Hepatocyte (in vitro differentiated cells): ENCODE data around the gene GGT6. TPM values are rescaled to one million over a fixed set of nuclear protein-coding genes. Genes with fewer than 3 reads are reported as not detected.

Source experiments
- DNase-seq: peaks from one replicate; pipeline ENCODE4 v3.0.0-alpha.2; 2016; ENCODE audit warnings: low spot score
- H2AFZ ChIP-seq: fragments of 200-600 bp; sonication (generic); 2 replicates; pipeline ENCODE4 v1.6.0; 2016; ENCODE audit warnings: antibody characterized with exemption, mild to moderate bottlenecking
- H3K27ac ChIP-seq: fragments of 200-600 bp; sonication (generic); 2 replicates; pipeline ENCODE4 v1.5.1; 2016; ENCODE audit warnings: mild to moderate bottlenecking
- H3K27me3 ChIP-seq: fragments of 200-600 bp; sonication (generic); 2 replicates; pipeline ENCODE4 v1.6.1; 2016
- H3K36me3 ChIP-seq: fragments of 200-600 bp; sonication (generic); replicated peaks from 2 replicates; pipeline ENCODE4 v1.5.1; 2016; ENCODE audit warnings: low read depth; ENCODE audit not compliant: insufficient read depth
- H3K4me1 ChIP-seq: fragments of 200-600 bp; sonication (generic); 2 replicates; pipeline ENCODE4 v1.5.1; 2016; ENCODE audit warnings: mild to moderate bottlenecking, moderate library complexity; ENCODE audit not compliant: insufficient read depth
- H3K4me2 ChIP-seq: fragments of 200-600 bp; sonication (generic); 2 replicates; pipeline ENCODE4 v1.6.0; 2016
- H3K4me3 ChIP-seq: fragments of 200-600 bp; sonication (generic); 2 replicates; pipeline ENCODE4 v1.5.1; 2016; ENCODE audit warnings: mild to moderate bottlenecking
- H3K79me2 ChIP-seq: fragments of 200-600 bp; sonication (generic); 2 replicates; pipeline ENCODE4 v1.6.0; 2017; ENCODE audit warnings: mild to moderate bottlenecking
- H3K9me2 ChIP-seq: fragments of 200-600 bp; sonication (generic); replicated peaks from 2 replicates; pipeline ENCODE4 v1.6.0; 2017; ENCODE audit warnings: mild to moderate bottlenecking; ENCODE audit not compliant: insufficient read depth
- H3K9me3 ChIP-seq: fragments of 200-600 bp; sonication (generic); 2 replicates; pipeline ENCODE4 v1.5.1; 2016; ENCODE audit warnings: low read depth, mild to moderate bottlenecking
- H4K20me1 ChIP-seq: fragments of 200-600 bp; sonication (generic); 2 replicates; pipeline ENCODE4 v1.6.0; 2016; ENCODE audit warnings: mild to moderate bottlenecking; ENCODE audit not compliant: insufficient read depth, poor library complexity, severe bottlenecking
- EZH2 ChIP-seq: fragments of 200-600 bp; sonication (generic); IDR thresholded peaks from 2 replicates; pipeline ENCODE4 v1.6.1; 2016; ENCODE audit warnings: antibody characterized with exemption, mild to moderate bottlenecking, borderline replicate concordance
- EZH2phosphoT487 ChIP-seq: fragments of 200-600 bp; sonication (generic); IDR thresholded peaks from one replicate; pipeline ENCODE4 v1.6.1; 2018; ENCODE audit warnings: antibody characterized with exemption, mild to moderate bottlenecking, low read depth, moderate library complexity; ENCODE audit not compliant: unreplicated experiment, severe bottlenecking
- WGBS: methylation state at CpG from one replicate; pipeline ENCODE4 v1.1.6; 2016; ENCODE audit warnings: low lambda C conversion rate; ENCODE audit errors: missing lambda C conversion rate; 5-methylcytosine and 5-hydroxymethylcytosine counted together
- polyA plus RNA-seq: library from polyadenylated mRNA; unstranded; fragments of >200 nt; fragmentation: Nextera tagmentation; extraction: Ambion mirVana; gene quantifications from 2 replicates; pipeline ENCODE4 v1.2.1, GENCODE V29; 2016
- total RNA-seq: library from RNA; depleted of rRNA; stranded (reverse); fragments of >200 nt; gene quantifications from 2 replicates; pipeline ENCODE4 v1.2.3, GENCODE V29; 2014
- TF ChIP-seq, protein P1 (sequence below): fragments of 200-600 bp; sonication (generic); IDR thresholded peaks from 2 replicates; pipeline ENCODE4 v1.5.1; 2016; ENCODE audit warnings: antibody characterized with exemption, mild to moderate bottlenecking; ENCODE audit not compliant: poor library complexity

GGT6 gene
- total RNA-seq (0.32 TPM in 1 of 2 replicates, not detected in the other), polyA plus RNA-seq (not detected in 2 replicates)

DNA sequence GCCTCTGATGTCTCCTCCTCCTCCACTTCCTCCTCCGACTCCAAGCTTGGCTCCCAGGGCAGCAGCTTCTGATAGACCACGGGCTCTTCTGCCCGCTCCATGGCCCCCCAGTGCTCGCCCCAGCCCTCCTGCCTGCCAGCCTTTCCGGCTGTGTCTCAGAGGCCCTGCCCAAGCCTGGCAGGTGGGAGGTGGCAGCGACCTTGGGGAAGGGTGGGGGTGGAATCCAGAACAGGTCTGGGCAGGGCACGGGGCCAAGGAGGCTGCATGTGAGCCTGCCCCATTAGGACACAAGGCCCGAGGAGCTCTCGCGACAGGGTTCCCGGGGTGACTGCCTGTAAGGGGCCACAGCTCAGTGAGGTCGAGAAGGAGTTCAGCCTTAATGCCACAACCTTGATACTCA lies at the start of gene GGT6:
TSS of gene GGT6 (minus strand) at position 157 of the 400 bp plus-strand sequence. CDS start at position 101, 56 bp downstream.
- Histone ChIP-seq H3K4me3 (no peak within 1 kb of the TSS), H3K4me2 (no peak within 1 kb of the TSS), H3K27ac (no peak within 1 kb of the TSS), H3K36me3 (no peaks in the 10 kb centered on the region), H3K9me3 (no peaks in the 10 kb centered on the region), H3K4me1 (peaks cover 5% of the 10 kb centered on the region), H3K79me2 (peaks cover 4% of the 10 kb centered on the region), H3K27me3 (no peaks in the 10 kb centered on the region), H2AFZ (no peak within 1 kb of the TSS), H3K9me2 (no peaks in the 10 kb centered on the region), H4K20me1 (no peaks in the 10 kb centered on the region)
- WGBS: 88% methylated on average over 10 of the region's 12 CpGs
- no peak for TF ChIP-seq EZH2
- no peak for TF ChIP-seq EZH2phosphoT487
- TF ChIP-seq, protein P1, sequence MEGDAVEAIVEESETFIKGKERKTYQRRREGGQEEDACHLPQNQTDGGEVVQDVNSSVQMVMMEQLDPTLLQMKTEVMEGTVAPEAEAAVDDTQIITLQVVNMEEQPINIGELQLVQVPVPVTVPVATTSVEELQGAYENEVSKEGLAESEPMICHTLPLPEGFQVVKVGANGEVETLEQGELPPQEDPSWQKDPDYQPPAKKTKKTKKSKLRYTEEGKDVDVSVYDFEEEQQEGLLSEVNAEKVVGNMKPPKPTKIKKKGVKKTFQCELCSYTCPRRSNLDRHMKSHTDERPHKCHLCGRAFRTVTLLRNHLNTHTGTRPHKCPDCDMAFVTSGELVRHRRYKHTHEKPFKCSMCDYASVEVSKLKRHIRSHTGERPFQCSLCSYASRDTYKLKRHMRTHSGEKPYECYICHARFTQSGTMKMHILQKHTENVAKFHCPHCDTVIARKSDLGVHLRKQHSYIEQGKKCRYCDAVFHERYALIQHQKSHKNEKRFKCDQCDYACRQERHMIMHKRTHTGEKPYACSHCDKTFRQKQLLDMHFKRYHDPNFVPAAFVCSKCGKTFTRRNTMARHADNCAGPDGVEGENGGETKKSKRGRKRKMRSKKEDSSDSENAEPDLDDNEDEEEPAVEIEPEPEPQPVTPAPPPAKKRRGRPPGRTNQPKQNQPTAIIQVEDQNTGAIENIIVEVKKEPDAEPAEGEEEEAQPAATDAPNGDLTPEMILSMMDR: no peak
- DNase-seq: no peak

DNA sequence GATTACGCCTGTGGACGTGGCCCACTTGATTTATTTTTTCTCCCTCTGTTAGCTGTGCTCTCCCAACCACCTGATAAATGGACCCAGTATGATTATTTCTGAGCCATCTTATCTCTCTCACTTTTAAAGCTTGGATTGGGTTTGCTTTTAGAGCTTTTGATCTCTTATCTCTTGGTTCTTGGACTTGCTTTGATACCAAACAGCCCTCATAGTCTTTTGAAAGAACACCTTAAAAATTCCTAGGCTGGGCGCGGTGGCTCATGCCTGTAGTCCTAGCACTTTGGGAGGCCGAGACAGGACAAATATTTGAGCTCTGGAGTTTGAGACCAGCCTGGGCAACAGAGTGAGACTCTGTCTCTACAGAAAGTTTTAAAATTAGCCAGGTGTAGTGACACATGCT lies 49.8 kb upstream of the GGT6 start:
- Histone ChIP-seq H3K79me2 (peaks cover 27% of the 10 kb centered on the region), H3K36me3 (no peaks in the 10 kb centered on the region), H3K27me3 (no peaks in the 10 kb centered on the region), H3K4me2 (peak overlapping the region; percentile 60), H3K9me3 (no peaks in the 10 kb centered on the region), H3K27ac (peak overlapping the region; percentile 89), H3K9me2 (no peaks in the 10 kb centered on the region), H3K4me1 (peaks cover 53% of the 10 kb centered on the region), H2AFZ (no peak overlapping the region), H4K20me1 (no peaks in the 10 kb centered on the region), H3K4me3 (no peak overlapping the region)
- TF ChIP-seq, protein P1: no peak
- TF ChIP-seq EZH2 (no peak), EZH2phosphoT487 (no peak)
- DNase-seq: no peak
- WGBS: 37% methylated on average over 5 of the region's 5 CpGs

DNA sequence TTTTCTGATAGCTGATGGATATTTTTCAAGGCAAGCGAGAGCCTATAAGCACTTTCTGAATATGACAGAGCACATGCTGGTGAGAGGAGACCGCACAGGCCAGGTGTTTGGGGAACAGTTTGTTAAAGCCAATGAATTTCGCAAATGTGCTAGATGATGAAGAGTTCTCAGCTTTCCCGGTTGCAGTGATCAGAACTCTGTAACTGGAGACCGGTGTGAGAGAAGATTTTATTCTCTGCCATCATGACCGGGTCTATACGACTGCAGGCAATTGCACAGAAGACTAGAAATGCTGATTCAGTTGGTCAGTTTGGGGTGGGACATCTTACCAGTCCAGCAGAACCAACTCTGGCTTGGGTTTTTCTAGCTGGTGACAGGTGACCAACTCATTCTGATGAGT lies 49.4 kb upstream of the GGT6 start:
- Histone ChIP-seq H3K27ac (peak overlapping the region; percentile 89), H3K4me2 (peak overlapping the region; percentile 60), H3K79me2 (peaks cover 27% of the 10 kb centered on the region), H3K36me3 (no peaks in the 10 kb centered on the region), H4K20me1 (no peaks in the 10 kb centered on the region), H3K27me3 (no peaks in the 10 kb centered on the region), H3K4me1 (peaks cover 54% of the 10 kb centered on the region), H2AFZ (no peak overlapping the region), H3K9me2 (no peaks in the 10 kb centered on the region), H3K4me3 (no peak overlapping the region), H3K9me3 (no peaks in the 10 kb centered on the region)
- TF ChIP-seq EZH2phosphoT487: no peak
- no peak for DNase-seq
- 48% methylated on average over 7 of the region's 7 CpGs for WGBS

DNA sequence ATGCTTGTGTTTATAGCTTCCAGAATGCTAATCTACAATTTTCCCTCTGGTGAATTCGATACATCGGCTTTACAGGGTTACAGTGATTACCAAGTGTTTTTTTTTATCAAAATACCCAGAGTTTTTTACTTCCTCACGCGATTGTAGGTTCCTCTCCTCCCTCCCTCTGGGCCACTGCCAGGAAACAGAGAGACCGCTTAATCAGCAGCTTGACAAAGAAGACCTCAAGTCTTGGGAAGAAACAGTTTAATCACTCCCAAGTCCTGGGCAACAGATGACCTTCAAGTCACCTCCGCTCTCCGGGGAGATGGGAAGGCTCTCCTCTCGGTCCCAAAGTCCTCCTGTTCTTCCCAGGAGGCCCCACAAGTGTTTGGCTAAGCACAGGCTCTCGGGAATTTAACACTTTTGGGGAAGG lies 47.4 kb upstream of the GGT6 start:
- Histone ChIP-seq H3K4me1 (peaks cover 63% of the 10 kb centered on the region), H3K27me3 (no peaks in the 10 kb centered on the region)
- DNase-seq: peak; percentile 83

More for the DNA sequence above, 47.4 kb upstream of the GGT6 start:
- H3K27ac ChIP-seq: peak overlapping the region; percentile 89
- no peaks in the 10 kb centered on the region for H4K20me1 ChIP-seq
- H3K9me3 ChIP-seq: no peaks in the 10 kb centered on the region
- peak overlapping the region; percentile 35 for H2AFZ ChIP-seq
- WGBS: 17% methylated on average over 9 of the region's 9 CpGs
- H3K9me2 ChIP-seq: no peaks in the 10 kb centered on the region
- H3K36me3 ChIP-seq: no peaks in the 10 kb centered on the region
- H3K79me2 ChIP-seq: peaks cover 11% of the 10 kb centered on the region
- TF ChIP-seq EZH2phosphoT487: no peak
- TF ChIP-seq, protein P1: no peak
- TF ChIP-seq EZH2: no peak
- no peak overlapping the region for H3K4me3 ChIP-seq
- H3K4me2 ChIP-seq: peak overlapping the region; percentile 60
